IgD-negative memory B cell (primary cell): ENCODE measurements around the gene GMEB2. TPM values are rescaled to one million over a fixed set of nuclear protein-coding genes. Genes with fewer than 3 reads are reported as not detected.
"Not testable (repeated sequence)": the region's sequence is repeated elsewhere in the genome, so short reads cannot be mapped to it uniquely, and the experiment has no call there.

Experiments used
- H3K27ac Mint-ChIP-seq, 3 donors: one replicate each; pipeline ENCODE4 v1.8.0; 2020 to 2022; ENCODE audit warnings: mild to moderate bottlenecking in 3 of 3, mixed read lengths in 3 of 3, moderate library complexity in 1 of 3
- H3K27me3 Mint-ChIP-seq: one replicate; pipeline ENCODE4 v1.8.0; 2021; ENCODE audit warnings: mixed read lengths
- H3K36me3 Mint-ChIP-seq: one replicate; pipeline ENCODE4 v1.8.0; 2020; ENCODE audit warnings: mild to moderate bottlenecking, mixed read lengths
- H3K4me1 Mint-ChIP-seq, 3 donors: one replicate each; pipeline ENCODE4 v1.8.0; 2020 to 2022; ENCODE audit warnings: mixed read lengths in 3 of 3, mild to moderate bottlenecking in 1 of 3
- H3K4me3 Mint-ChIP-seq, 4 donors: one replicate each; pipeline ENCODE4 v1.8.0; 2020 to 2022; ENCODE audit warnings: mild to moderate bottlenecking in 4 of 4, mixed read lengths in 4 of 4, moderate library complexity in 3 of 4
- H3K9me3 Mint-ChIP-seq, 3 donors: one replicate each; pipeline ENCODE4 v1.8.0; 2020 to 2021; ENCODE audit warnings: mixed read lengths in 3 of 3, mild to moderate bottlenecking in 1 of 3
- polyA plus RNA-seq: library from polyadenylated mRNA; unstranded; fragments of 300-500 nt; fragmentation: Illumina TruSeq; gene quantifications from one replicate; pipeline ENCODE4 v1.2.3, GENCODE V29; 2021

The GMEB2 gene
- polyA plus RNA-seq, 1 donor from 2014 or later, result 10.6 TPM

DNA sequence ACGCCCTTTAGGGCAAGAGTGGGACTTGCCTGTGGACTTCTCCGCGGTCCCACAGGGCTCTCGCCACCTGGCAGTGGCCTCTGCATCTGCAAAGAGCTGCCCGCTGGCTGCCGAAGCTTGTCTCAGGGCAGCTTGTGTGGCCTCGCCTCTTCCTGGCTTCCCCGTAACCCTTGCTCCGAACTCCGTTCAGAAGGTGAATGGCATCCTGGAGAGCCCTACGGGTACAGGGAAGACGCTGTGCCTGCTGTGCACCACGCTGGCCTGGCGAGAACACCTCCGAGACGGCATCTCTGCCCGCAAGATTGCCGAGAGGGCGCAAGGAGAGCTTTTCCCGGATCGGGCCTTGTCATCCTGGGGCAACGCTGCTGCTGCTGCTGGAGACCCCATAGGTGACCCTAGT lies 34.2 kb upstream of the GMEB2 start:
- H3K4me3 Mint-ChIP-seq, result peak overlapping the region in 1 of 4 donors; percentile 54

GRCh38 chr20:63660622-63661021 lies 33.7 kb upstream of the GMEB2 start:
- Mint-ChIP-seq H3K9me3 (no peaks in the 10 kb centered on the region), H3K4me3 (peak overlapping the region in 3 of 4 donors; percentile 33 to 54 (median 37)), H3K27me3 (no peaks in the 10 kb centered on the region), H3K36me3 (peaks cover 3% of the 10 kb centered on the region), H3K27ac (no peak overlapping the region), H3K4me1 (peaks cover 5 to 15% (median 9%) of the 10 kb centered on the region in 3 donors)

More for the DNA sequence above, 34.2 kb upstream of the GMEB2 start:
- Mint-ChIP-seq H3K9me3 (no peaks in the 10 kb centered on the region), H3K4me1 (peaks cover 5 to 15% (median 9%) of the 10 kb centered on the region in 3 donors), H3K36me3 (peaks cover 3% of the 10 kb centered on the region), H3K27me3 (no peaks in the 10 kb centered on the region), H3K27ac (no peak overlapping the region)

DNA sequence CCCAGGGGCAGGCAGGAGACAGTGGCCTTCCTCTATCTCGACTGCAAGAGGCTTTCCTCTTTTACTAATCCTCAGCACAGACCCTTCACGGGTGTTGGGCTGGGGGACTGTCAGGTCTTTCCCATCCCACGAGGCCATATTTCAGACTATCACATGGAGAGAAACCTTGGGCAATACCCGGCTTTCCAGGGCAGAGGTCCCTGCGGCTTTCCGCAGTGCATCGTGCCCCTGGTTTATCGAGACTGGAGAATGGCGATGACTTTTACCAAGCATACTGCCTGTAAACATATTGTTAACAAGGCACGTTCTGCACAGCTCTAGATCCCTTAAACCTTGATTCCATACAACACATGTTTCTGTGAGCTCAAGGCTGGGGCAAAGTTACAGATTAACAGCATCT lies 33.3 kb upstream of the GMEB2 start:
- H3K4me3 Mint-ChIP-seq, result peak overlapping the region in 3 of 4 donors; percentile 52 to 97 (median 74)
- H3K36me3 Mint-ChIP-seq, H3K27ac Mint-ChIP-seq, H3K27me3 Mint-ChIP-seq, H3K9me3 Mint-ChIP-seq: not testable (repeated sequence)
- H3K4me1 Mint-ChIP-seq, result peaks cover 5 to 15% (median 9%) of the 10 kb centered on the region in 3 donors

DNA sequence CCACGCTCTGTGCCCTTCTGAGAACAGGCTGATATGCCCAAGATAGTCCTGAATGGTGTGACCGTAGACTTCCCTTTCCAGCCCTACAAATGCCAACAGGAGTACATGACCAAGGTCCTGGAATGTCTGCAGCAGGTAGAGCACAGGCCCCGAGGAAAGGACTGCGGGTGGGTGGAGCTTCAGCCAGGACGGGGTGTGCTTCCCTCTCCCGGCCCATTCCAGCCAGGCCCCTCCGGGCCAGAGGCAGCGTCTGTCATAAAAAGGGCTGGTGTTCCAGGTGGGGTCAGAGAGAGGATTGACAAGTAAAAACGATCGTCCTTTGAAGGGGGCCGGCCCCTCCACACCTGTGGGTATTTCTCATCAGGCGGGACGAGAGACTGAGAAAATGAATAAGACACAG lies 32.5 kb upstream of the GMEB2 start:
- Mint-ChIP-seq H3K27ac (peak overlapping the region in 1 of 3 donors; percentile 31), H3K4me3 (peak overlapping the region; percentile 95 to 98 (median 97)), H3K36me3 (peaks cover 3% of the 10 kb centered on the region), H3K27me3 (no peaks in the 10 kb centered on the region), H3K4me1 (peaks cover 5 to 15% (median 9%) of the 10 kb centered on the region in 3 donors), H3K9me3 (no peaks in the 10 kb centered on the region)

DNA sequence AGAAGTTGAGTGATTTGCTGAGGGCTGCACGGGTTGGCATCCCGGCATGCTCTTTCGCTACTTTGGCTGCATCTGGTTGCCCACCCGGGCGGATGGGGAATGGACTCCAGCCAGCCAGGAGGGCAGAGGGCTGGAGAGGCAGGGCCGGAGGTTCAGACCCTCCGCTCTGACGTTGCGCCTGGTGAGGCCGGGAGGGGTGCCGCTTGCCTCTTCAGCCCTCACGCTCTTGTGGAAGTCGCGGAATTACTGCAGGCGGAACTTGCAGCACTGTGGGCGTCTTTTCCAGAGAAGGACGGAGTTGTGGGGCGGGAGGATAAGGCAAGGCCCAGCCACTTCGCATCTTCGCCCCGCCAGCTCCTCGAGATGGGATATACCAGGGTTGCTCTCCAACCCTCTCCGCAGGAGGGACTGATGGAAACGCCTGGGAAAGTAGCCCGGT lies 31.9 kb upstream of the GMEB2 start:
- Mint-ChIP-seq H3K9me3 (no peaks in the 10 kb centered on the region), H3K36me3 (peaks cover 3% of the 10 kb centered on the region), H3K27ac (peak overlapping the region in 2 of 3 donors; percentile 93 to 97), H3K4me3 (peak overlapping the region; percentile 95 to 98 (median 97)), H3K4me1 (peaks cover 8 to 19% (median 9%) of the 10 kb centered on the region in 3 donors), H3K27me3 (peaks cover 3% of the 10 kb centered on the region)

- Mint-ChIP-seq H3K4me3 (peak within 1 kb of the TSS; percentile 95 to 98 (median 97)), H3K9me3 (no peaks in the 10 kb centered on the region), H3K36me3 (peaks cover 3% of the 10 kb centered on the region)
Observed at GRCh38 chr20:63657937-63658748, 31.2 kb upstream of the GMEB2 start, which contains the start of gene RTEL1. Gene RTEL1, plus strand, starts transcription at chr20:63658312. Its CDS starts 1,091 bp downstream, at chr20:63659403.

GRCh38 chr20:63657260-63657936 lies 30.5 kb upstream of the GMEB2 start:
- Mint-ChIP-seq H3K9me3 (no peaks in the 10 kb centered on the region), H3K36me3 (peaks cover 3% of the 10 kb centered on the region), H3K4me3 (peak overlapping the region; percentile 63 to 98 (median 96)), H3K4me1 (peaks cover 8 to 20% (median 9%) of the 10 kb centered on the region in 3 donors), H3K27ac (peak overlapping the region; percentile 93 to 97 (median 94)), H3K27me3 (peaks cover 3% of the 10 kb centered on the region)

More at GRCh38 chr20:63657937-63658748, 31.2 kb upstream of the GMEB2 start, which contains the start of gene RTEL1:
- Mint-ChIP-seq H3K27me3 (peaks cover 3% of the 10 kb centered on the region), H3K4me1 (peaks cover 8 to 20% (median 9%) of the 10 kb centered on the region in 3 donors), H3K27ac (peak within 1 kb of the TSS; percentile 93 to 97 (median 94))

- Mint-ChIP-seq H3K27ac (peak overlapping the region in 1 of 3 donors; percentile 62), H3K4me3 (peak overlapping the region in 2 of 4 donors; percentile 55 to 81), H3K4me1 (peaks cover 9 to 20% (median 11%) of the 10 kb centered on the region in 3 donors), H3K36me3 (peaks cover 1% of the 10 kb centered on the region), H3K27me3 (peaks cover 3% of the 10 kb centered on the region), H3K9me3 (no peaks in the 10 kb centered on the region)
Observed at GRCh38 chr20:63656451-63656850, 29.6 kb upstream of the GMEB2 start.

- peak overlapping the region in 3 of 4 donors; percentile 25 to 57 (median 37) for H3K4me3 Mint-ChIP-seq
- peaks cover 1% of the 10 kb centered on the region for H3K36me3 Mint-ChIP-seq
- H3K27me3 Mint-ChIP-seq, result peaks cover 3% of the 10 kb centered on the region
- no peak overlapping the region for H3K27ac Mint-ChIP-seq
- H3K4me1 Mint-ChIP-seq, result peaks cover 9 to 20% (median 11%) of the 10 kb centered on the region in 3 donors
- H3K9me3 Mint-ChIP-seq, result no peaks in the 10 kb centered on the region
Observed at GRCh38 chr20:63655249-63655648, 28.3 kb upstream of the GMEB2 start.

DNA sequence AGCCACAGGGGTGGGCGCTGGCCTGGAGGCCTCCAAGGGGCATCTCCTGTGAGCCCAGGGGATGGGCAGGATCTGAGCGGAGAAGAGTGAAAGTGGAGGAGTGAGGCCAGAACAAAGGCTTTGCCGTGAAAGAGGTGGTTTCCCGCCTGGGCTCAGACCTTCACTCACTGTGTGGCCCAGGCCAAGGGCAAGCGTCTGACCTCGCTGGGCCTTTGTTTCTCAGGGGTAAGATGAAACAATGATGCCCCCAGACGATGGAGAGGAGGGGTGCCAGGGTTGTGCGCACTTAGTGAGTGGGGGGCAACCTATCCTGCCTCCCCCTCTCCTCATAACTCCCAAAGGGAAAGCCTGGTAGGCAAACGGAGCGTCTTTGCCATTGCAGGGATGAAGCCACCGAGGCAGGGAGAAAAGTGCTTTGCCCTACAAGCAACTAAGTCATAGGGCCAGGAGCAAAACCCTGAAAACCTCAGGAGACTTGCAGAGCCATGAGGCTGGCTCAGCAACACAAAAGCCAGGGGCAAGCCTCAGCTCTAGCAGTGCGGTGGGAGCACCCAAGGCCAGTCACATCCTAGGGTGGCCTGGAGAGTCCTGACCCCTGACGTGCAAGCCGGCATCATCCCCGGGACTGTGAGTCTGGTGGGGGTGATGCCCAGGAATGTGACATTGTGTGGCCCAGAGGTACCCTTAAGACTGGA lies 27.2 kb upstream of the GMEB2 start:
- Mint-ChIP-seq H3K4me1 (peaks cover 9 to 13% (median 11%) of the 10 kb centered on the region in 3 donors), H3K27ac (peak overlapping the region in 1 of 3 donors; percentile 73), H3K9me3 (no peaks in the 10 kb centered on the region)

DNA sequence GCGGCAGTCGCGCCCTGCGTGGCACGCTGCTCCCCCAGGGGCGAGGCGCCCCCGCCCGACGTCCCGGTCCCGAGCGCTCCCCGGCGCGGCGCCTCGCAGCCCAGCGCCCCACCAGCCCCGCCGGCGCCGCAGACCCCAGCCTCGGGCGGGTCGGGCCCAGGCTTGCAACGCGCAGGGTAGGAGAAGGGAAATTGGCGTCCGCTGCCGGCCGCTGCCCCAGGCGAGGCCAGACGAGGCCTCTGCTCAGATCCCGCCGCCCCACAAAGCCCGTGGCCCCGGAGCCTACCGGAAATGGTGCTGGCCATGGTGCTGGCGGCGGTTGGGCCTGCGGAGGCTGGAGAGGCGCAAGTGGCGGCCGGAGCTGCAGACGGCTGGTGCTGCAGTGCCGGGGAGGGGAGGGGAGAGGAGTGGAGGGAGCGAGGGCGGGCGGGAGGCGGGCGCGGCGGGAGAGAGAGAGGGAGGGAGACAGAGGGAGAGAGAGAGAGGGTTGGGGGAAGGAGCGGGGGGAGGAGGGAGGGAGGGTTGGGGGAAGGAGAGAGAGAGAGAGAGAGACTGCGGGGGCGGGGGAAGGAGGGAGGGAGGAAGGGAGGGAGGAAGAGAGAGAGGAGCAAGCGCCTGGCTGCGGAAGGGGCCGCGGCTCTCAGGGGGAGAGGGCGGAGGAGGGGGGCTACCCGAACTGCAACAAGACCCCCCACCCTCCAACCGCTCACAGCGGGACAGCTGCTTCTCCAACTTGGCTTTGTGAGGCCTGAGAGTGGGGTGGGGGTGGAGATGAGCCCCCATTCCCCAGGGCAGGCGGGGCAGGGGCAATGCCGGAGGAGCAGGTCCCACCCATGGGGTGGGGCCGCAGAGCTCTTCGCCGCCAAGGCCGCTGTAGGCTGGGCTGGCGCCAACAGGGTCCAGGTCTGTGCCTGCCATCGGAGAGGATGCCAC lies 26.4 kb upstream of the GMEB2 start, which contains the start of gene STMN3:
Gene STMN3, minus strand, starts transcription at position 384 of the 933 bp plus-strand sequence. Its CDS starts 79 bp downstream, at position 305.
- Mint-ChIP-seq H3K27me3 (peaks cover 3% of the 10 kb centered on the region), H3K4me1 (peaks cover 4 to 9% (median 8%) of the 10 kb centered on the region in 3 donors), H3K36me3 (no peaks in the 10 kb centered on the region), H3K4me3 (peak within 1 kb of the TSS; percentile 51 to 59 (median 54)), H3K9me3 (no peaks in the 10 kb centered on the region), H3K27ac (peak within 1 kb of the TSS in 1 of 3 donors; percentile 73)

More for the DNA sequence above, 27.2 kb upstream of the GMEB2 start:
- Mint-ChIP-seq H3K4me3 (peak overlapping the region in 2 of 4 donors; percentile 37 to 57), H3K36me3 (peaks cover 1% of the 10 kb centered on the region), H3K27me3 (peaks cover 3% of the 10 kb centered on the region)

DNA sequence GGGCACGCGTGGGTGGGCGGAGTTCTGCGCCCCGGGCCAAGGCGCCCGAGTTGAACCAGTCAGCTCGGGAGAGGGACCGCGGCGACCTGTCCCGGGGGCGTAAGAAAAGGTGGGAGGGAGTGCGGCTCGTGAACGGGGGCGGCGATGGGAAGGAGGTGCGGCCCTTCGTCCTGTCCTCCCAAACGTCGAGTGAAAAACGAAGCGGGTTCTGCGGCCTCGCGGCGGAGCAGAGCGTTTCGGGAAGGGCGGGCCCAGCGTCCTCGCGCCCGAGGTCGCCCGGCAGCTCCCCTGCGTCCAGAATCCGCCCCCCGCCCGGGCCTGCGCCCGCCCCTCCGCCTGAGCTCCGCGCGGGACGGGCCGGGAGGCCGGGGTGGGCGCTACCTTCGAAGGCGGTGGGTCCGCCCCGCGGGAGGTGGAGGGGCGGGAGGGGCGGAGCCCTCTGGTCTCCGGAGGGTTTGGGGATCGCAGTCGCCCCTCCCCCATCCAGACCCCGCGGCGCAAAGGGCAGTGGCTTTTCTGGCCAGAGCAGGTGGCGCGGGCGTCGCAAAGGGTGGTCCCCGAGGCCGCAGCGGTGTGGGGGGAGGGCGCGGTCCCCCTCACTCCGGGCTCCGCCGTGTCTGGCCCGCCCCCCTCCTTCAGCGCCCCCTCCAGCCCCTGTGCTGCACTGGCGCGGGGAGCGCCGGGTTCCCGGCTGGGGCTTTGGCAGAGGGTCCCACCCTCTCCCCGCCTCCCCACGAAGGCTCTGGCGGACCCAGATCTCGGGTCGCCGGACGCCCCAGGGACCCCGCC lies 25.5 kb upstream of the GMEB2 start:
- H3K27ac Mint-ChIP-seq, result no peak overlapping the region
- peak overlapping the region in 3 of 4 donors; percentile 37 to 59 (median 51) for H3K4me3 Mint-ChIP-seq
- H3K27me3 Mint-ChIP-seq, result peaks cover 3% of the 10 kb centered on the region
- H3K9me3 Mint-ChIP-seq, result no peaks in the 10 kb centered on the region
- peaks cover 0 to 6% (median 5%) of the 10 kb centered on the region in 3 donors for H3K4me1 Mint-ChIP-seq
- H3K36me3 Mint-ChIP-seq, result no peaks in the 10 kb centered on the region

GRCh38 chr20:63651942-63652191 lies 25.0 kb upstream of the GMEB2 start:
- H3K36me3 Mint-ChIP-seq, result no peaks in the 10 kb centered on the region
- peak overlapping the region; percentile 37 to 90 (median 51) for H3K4me3 Mint-ChIP-seq
- H3K27me3 Mint-ChIP-seq, result peaks cover 3% of the 10 kb centered on the region
- no peak overlapping the region for H3K27ac Mint-ChIP-seq
- H3K9me3 Mint-ChIP-seq, result no peaks in the 10 kb centered on the region
- H3K4me1 Mint-ChIP-seq, result peaks cover 0 to 6% (median 5%) of the 10 kb centered on the region in 3 donors
